Measurements from ENCODE around the gene TEKTIP1. TPM values are rescaled to one million over a fixed set of nuclear protein-coding genes. Genes with fewer than 3 reads are reported as not detected.

The TEKTIP1 gene
- total RNA-seq: not detected in 2 replicates

GRCh38 chr19:3538965-3539755 is at the start of gene TEKTIP1:
Gene TEKTIP1 (plus strand): TSS chr19:3539174. CDS start chr19:3539178, 4 bp downstream.

GRCh38 chr19:3500429-3501101 is 38.4 kb upstream of the TEKTIP1 start, which contains the start of gene DOHH:
Gene DOHH (minus strand): TSS chr19:3500674. CDS start chr19:3496814, 3,860 bp downstream.

GRCh38 chr19:3505598-3506383 is 33.2 kb upstream of the TEKTIP1 start, which contains the start of gene FZR1:
Gene FZR1 (plus strand): TSS chr19:3506311. CDS start chr19:3522990, 16,679 bp downstream.

GRCh38 chr19:3557461-3558248 is 18.7 kb downstream of the TEKTIP1 start, which contains the start of gene MFSD12:
Gene MFSD12 (minus strand): TSS chr19:3557586. CDS start chr19:3557403, 183 bp downstream.

GRCh38 chr19:3572855-3573161 is 33.8 kb downstream of the TEKTIP1 start, which contains the start of gene HMG20B:
Gene HMG20B (plus strand): TSS chr19:3572944. CDS start chr19:3573310, 366 bp downstream.

GRCh38 chr19:3585301-3586126 is 46.5 kb downstream of the TEKTIP1 start, which contains the start of gene GIPC3:
Gene GIPC3 (plus strand): TSS chr19:3585478. CDS start chr19:3585598, 120 bp downstream.

Other genes with a start within 250 kb of the TEKTIP1 start
- 24.4 and 34.2 TPM in 2 replicates for gene NFIC, start 172.6 kb upstream of the TEKTIP1 start, total RNA-seq
- gene SMIM24, start 58.6 kb upstream of the TEKTIP1 start, total RNA-seq: not detected in 2 replicates
- gene SMIM44, start 55.7 kb upstream of the TEKTIP1 start, total RNA-seq: not detected in 2 replicates
- 30.4 and 35.4 TPM in 2 replicates for gene DOHH, start 38.5 kb upstream of the TEKTIP1 start, total RNA-seq
- 39.8 and 47.2 TPM in 2 replicates for gene FZR1, start 32.9 kb upstream of the TEKTIP1 start, total RNA-seq
- gene MFSD12, start 18.4 kb downstream of the TEKTIP1 start, total RNA-seq: 92.6 and 116 TPM in 2 replicates
- gene HMG20B, start 33.8 kb downstream of the TEKTIP1 start, total RNA-seq: 131 and 144 TPM in 2 replicates
- gene GIPC3, start 46.3 kb downstream of the TEKTIP1 start, total RNA-seq: 1.4 TPM in 2 replicates
- gene TBXA2R, start 67.7 kb downstream of the TEKTIP1 start, total RNA-seq: 8.5 and 9.3 TPM in 2 replicates
- gene CACTIN, start 87.6 kb downstream of the TEKTIP1 start, total RNA-seq: 37.7 and 40.2 TPM in 2 replicates
- 33.5 and 38.7 TPM in 2 replicates for gene PIP5K1C, start 161.3 kb downstream of the TEKTIP1 start, total RNA-seq
- not detected in 2 replicates for gene TJP3, start 169.2 kb downstream of the TEKTIP1 start, total RNA-seq
- 29.8 and 35.5 TPM in 2 replicates for gene APBA3, start 222.5 kb downstream of the TEKTIP1 start, total RNA-seq
- 106 and 140 TPM in 2 replicates for gene MRPL54, start 223.5 kb downstream of the TEKTIP1 start, total RNA-seq
- not detected in 2 replicates for gene RAX2, start 233.1 kb downstream of the TEKTIP1 start, total RNA-seq
- gene MATK, start 247.2 kb downstream of the TEKTIP1 start, total RNA-seq: not detected in 2 replicates